Upper lobe of right lung (tissue), 1 donor: ENCODE results near the gene ZBTB39. TPM values are rescaled to one million over a fixed set of nuclear protein-coding genes. Genes with fewer than 3 reads are reported as not detected.
"Not testable (repeated sequence)": the region's sequence is repeated elsewhere in the genome, so short reads cannot be mapped to it uniquely, and the experiment has no call there.

Experiments used
- ATAC-seq: fragments of 200-7000 bp; cut with Tn5 transposase; one replicate; pipeline ENCODE4 v1.9.1; 2020; ENCODE audit warnings: mild to moderate bottlenecking, moderate library complexity
- DNase-seq: peaks from one replicate; pipeline ENCODE4 v3.0.0-alpha.2; 2020
- H3K27ac ChIP-seq: fragments of 200-600 bp; one replicate; pipeline ENCODE4 v1.8.0; 2022
- H3K27me3 ChIP-seq: fragments of 200-600 bp; one replicate; pipeline ENCODE4 v1.8.0; 2022; ENCODE audit warnings: mild to moderate bottlenecking
- H3K36me3 ChIP-seq: fragments of 200-600 bp; one replicate; pipeline ENCODE4 v1.8.0; 2022
- H3K4me1 ChIP-seq: fragments of 200-600 bp; one replicate; pipeline ENCODE4 v1.8.0; 2022
- H3K4me3 ChIP-seq: fragments of 200-600 bp; one replicate; pipeline ENCODE4 v1.8.0; 2022; ENCODE audit warnings: mild to moderate bottlenecking
- H3K9me3 ChIP-seq: fragments of 200-600 bp; one replicate; pipeline ENCODE4 v1.8.0; 2022
- CTCF ChIP-seq: fragments of 200-600 bp; IDR thresholded peaks from one replicate; pipeline ENCODE4 v1.8.0; 2022; ENCODE audit warnings: antibody characterized with exemption
- intact Hi-C: fragments of 100-400 bp; cut with DNase I; formaldehyde crosslinking; loops from one replicate; pipeline ENCODE4 v1.11.0; 2022
- total RNA-seq: library from RNA; stranded (reverse); fragmentation: NEBNext Ultra II Directional; extraction: Animal tissue kit (Norgen Biotek cat#: 25700); gene quantifications from one replicate; pipeline ENCODE4 v1.2.1, GENCODE V29; 2021
- donor health status: DM: no; HTN: yes; CAD: no; lungs with severe emphysema.

The ZBTB39 gene
- total RNA-seq, 1 donor from 2014 or later = 7.2 TPM

GRCh38 chr12:57029457-57029856, 23.1 kb upstream of the ZBTB39 start:
- H3K27me3 ChIP-seq = no peaks in the 10 kb centered on the region
- TF ChIP-seq CTCF = no peak
- no peaks in the 10 kb centered on the region for H3K36me3 ChIP-seq
- no peak overlapping the region for H3K27ac ChIP-seq
- intact Hi-C loops = no loop called here
- no peak overlapping the region for H3K4me3 ChIP-seq
- no peaks in the 10 kb centered on the region for H3K4me1 ChIP-seq
- ATAC-seq = no peak
- no peak for DNase-seq
- H3K9me3 ChIP-seq = no peaks in the 10 kb centered on the region

- TF ChIP-seq CTCF = no peak
- Histone ChIP-seq H3K4me3 (no peak overlapping the region), H3K4me1 (no peaks in the 10 kb centered on the region), H3K27ac (no peak overlapping the region), H3K27me3 (no peaks in the 10 kb centered on the region), H3K36me3 (no peaks in the 10 kb centered on the region), H3K9me3 (no peaks in the 10 kb centered on the region)
- intact Hi-C loops = no loop called here
- ATAC-seq (no peak), DNase-seq (no peak)
Observed at GRCh38 chr12:57027805-57028153, 21.4 kb upstream of the ZBTB39 start.

DNA sequence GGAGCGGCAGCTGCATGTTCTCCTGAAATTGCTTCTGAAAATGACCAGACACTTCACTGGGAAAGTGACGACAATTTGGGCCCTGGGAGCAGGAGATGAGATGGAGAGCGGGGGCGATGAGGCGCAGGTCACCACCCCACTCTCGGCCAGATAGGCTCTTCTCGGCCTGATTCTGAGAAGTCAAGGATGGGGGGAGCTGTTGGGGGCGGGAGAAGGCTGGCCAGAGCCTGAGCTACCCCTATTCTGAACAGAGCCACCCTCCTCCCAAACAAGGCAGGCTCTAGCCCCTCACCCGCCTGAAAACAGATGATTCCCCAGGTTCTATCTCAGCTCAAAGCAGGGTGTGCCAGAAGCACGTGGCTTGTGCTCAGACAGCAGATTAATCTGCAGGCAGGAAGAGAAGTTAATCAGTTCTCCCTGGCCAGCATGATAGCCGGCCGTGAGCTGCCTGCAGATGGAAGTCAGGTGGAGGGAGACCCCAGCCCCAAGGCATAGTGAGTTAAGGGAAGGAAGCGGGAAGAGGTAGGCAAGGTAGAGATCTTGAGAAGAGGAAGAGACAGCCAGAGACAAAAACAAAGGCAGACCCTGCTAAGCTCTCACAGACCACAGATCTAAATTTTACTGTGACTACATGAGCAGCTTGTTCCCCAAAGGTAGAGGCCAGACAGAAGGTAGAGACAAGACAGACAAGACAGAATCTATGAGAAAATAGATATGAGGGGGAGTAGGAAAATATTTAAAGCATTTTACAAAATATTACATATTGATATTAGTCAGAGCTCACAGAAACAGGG, 20.9 kb upstream of the ZBTB39 start:
- Histone ChIP-seq H3K9me3 (no peaks in the 10 kb centered on the region), H3K4me1 (no peaks in the 10 kb centered on the region), H3K27ac (no peak overlapping the region), H3K27me3 (no peaks in the 10 kb centered on the region), H3K36me3 (no peaks in the 10 kb centered on the region), H3K4me3 (no peak overlapping the region)
- ATAC-seq (no peak), DNase-seq (no peak)
- no peak for TF ChIP-seq CTCF
- intact Hi-C loops = no loop called here

DNA sequence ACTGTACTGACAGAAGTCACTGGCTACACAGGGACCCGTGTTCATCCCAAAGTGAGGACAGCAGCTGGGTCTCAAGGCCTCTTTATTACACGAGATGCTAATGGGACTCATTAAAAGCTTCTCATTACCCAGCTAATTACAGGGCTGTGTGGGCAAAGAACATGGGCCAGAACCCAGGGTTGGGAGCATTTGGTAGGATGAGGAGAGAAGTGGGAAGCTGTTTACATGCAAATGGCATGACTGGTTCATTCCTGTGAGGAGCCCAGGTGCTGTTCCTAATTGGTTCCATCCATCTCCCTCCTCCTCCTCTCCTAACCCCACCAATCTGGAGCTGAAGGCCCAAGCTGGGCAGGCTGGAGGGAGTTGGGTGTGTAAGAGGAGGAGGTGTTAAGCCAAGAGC, 18.9 kb upstream of the ZBTB39 start:
- TF ChIP-seq CTCF = no peak
- ATAC-seq (no peak), DNase-seq (no peak)
- H3K4me3 ChIP-seq = no peak overlapping the region
- H3K9me3 ChIP-seq = no peaks in the 10 kb centered on the region
- no peaks in the 10 kb centered on the region for H3K36me3 ChIP-seq
- no peaks in the 10 kb centered on the region for H3K4me1 ChIP-seq
- no peaks in the 10 kb centered on the region for H3K27me3 ChIP-seq
- no peak overlapping the region for H3K27ac ChIP-seq
- intact Hi-C loops = no loop called here

DNA sequence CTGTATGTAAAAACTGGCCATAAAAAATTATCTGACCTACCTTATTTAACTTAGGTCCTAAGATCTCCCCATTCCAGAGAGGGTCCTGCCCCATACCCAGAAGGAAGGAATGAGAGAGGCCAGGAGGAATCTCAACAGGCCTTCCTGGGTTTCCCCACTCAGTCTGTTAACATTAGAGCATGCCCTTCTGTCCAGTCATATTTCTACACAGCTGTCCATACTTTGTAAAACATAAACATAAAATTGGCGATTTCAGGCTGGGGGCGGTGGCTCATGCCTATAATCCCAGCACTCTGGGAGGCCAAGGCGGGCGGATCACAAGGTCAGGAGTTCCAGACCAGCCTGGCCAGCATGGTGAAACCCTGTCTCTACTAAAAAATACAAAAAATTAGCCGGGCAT, 16.0 kb upstream of the ZBTB39 start:
- H3K27me3 ChIP-seq, H3K4me1 ChIP-seq, H3K4me3 ChIP-seq, ATAC-seq, H3K36me3 ChIP-seq, H3K27ac ChIP-seq, intact Hi-C loops, DNase-seq, H3K9me3 ChIP-seq: not testable (repeated sequence)

GRCh38 chr12:57019983-57020719, 13.8 kb upstream of the ZBTB39 start:
- H3K9me3 ChIP-seq = no peaks in the 10 kb centered on the region
- no peak overlapping the region for H3K4me3 ChIP-seq
- TF ChIP-seq CTCF = no peak
- H3K27ac ChIP-seq = no peak overlapping the region
- intact Hi-C loops = no loop called here
- no peaks in the 10 kb centered on the region for H3K4me1 ChIP-seq
- H3K27me3 ChIP-seq = peaks cover 8% of the 10 kb centered on the region
- ATAC-seq (no peak), DNase-seq (no peak)
- H3K36me3 ChIP-seq = no peaks in the 10 kb centered on the region
